ENCODE measurements around the gene RNF146.
"Not testable (repeated sequence)": the region's sequence is repeated elsewhere in the genome, so short reads cannot be mapped to it uniquely, and the experiment has no call there.

The RNF146 gene

GRCh38 chr6:127305741-127306140 lies 39.1 kb downstream of the RNF146 start:
- DNase-seq (ENCODE audit: low read depth) = no peak
- TF ChIP-seq CTCF (conservative IDR thresholded peaks at IDR 0.05; ENCODE audit: low read depth, low read length) = no peak
- no peak overlapping the region for H3K4me3 ChIP-seq (ENCODE audit: low read depth, low read length)

DNA sequence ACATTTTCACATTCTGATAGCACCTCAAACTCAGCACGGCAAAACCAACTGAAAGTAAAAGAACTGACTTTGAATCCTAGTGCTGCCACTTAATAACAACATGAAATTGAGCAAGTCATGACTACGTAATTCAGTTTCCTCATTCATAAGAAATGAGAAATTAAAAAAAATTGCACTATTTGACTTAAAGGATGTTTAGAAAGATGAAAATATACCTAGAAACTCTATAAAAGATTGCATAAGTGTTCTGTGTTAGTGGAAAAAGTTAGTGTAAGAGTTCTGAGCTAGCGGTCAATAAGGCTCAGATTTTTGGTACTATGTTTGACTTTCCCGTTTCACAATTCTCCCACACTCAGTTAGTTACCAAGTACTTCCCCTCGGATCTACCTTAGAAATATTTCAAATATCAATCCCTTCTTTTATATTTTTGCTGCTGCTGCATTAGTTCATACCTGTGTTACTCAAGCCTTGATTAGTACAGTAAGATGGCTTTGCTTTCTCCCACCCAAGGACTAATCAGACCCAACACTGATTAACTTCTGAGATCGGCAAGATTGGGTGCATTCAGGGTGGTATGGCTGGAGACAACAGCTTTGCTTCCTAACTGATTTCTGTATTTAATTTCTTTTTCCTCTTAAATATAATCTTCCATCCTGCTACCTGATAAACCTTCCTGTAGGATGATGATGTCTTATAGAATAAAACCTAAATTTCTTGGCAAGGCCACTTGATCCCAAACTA lies 50.9 kb downstream of the RNF146 start:
- no peak overlapping the region for H3K4me3 ChIP-seq (ENCODE audit: low read depth, low read length)
- no peak for TF ChIP-seq CTCF (conservative IDR thresholded peaks at IDR 0.05; ENCODE audit: low read depth, low read length)
- no peak for DNase-seq (ENCODE audit: low read depth)

GRCh38 chr6:127319686-127320085 lies 53.0 kb downstream of the RNF146 start:
- TF ChIP-seq CTCF (conservative IDR thresholded peaks at IDR 0.05; ENCODE audit: low read depth, low read length) = no peak
- no peak for DNase-seq (ENCODE audit: low read depth)
- H3K4me3 ChIP-seq (ENCODE audit: low read depth, low read length) = no peak overlapping the region

GRCh38 chr6:127328043-127328609 lies 61.5 kb downstream of the RNF146 start:
- DNase-seq (ENCODE audit: low read depth) = no peak
- no peak overlapping the region for H3K4me3 ChIP-seq (ENCODE audit: low read depth, low read length)
- TF ChIP-seq CTCF (conservative IDR thresholded peaks at IDR 0.05; ENCODE audit: low read depth, low read length) = no peak

GRCh38 chr6:127331256-127331655 lies 64.6 kb downstream of the RNF146 start:
- not testable (repeated sequence) for H3K4me3 ChIP-seq (ENCODE audit: low read depth, low read length); DNase-seq (ENCODE audit: low read depth)

GRCh38 chr6:127332383-127332961 lies 65.8 kb downstream of the RNF146 start:
- TF ChIP-seq CTCF (conservative IDR thresholded peaks at IDR 0.05; ENCODE audit: low read depth, low read length) = no peak
- no peak overlapping the region for H3K4me3 ChIP-seq (ENCODE audit: low read depth, low read length)
- no peak for DNase-seq (ENCODE audit: low read depth)

All from choroid plexus epithelial cell (primary cell).